GM12801 (cell line): Measurements from ENCODE around the gene ZBTB9.

ENCODE experiments used
- TF ChIP-seq, protein P1 (sequence below): IDR thresholded peaks from one replicate; pipeline ENCODE4 v1.5.1; 2011; ENCODE audit warnings: control low read depth; ENCODE audit not compliant: insufficient read length; ENCODE audit errors: extremely low read depth

The ZBTB9 gene

DNA sequence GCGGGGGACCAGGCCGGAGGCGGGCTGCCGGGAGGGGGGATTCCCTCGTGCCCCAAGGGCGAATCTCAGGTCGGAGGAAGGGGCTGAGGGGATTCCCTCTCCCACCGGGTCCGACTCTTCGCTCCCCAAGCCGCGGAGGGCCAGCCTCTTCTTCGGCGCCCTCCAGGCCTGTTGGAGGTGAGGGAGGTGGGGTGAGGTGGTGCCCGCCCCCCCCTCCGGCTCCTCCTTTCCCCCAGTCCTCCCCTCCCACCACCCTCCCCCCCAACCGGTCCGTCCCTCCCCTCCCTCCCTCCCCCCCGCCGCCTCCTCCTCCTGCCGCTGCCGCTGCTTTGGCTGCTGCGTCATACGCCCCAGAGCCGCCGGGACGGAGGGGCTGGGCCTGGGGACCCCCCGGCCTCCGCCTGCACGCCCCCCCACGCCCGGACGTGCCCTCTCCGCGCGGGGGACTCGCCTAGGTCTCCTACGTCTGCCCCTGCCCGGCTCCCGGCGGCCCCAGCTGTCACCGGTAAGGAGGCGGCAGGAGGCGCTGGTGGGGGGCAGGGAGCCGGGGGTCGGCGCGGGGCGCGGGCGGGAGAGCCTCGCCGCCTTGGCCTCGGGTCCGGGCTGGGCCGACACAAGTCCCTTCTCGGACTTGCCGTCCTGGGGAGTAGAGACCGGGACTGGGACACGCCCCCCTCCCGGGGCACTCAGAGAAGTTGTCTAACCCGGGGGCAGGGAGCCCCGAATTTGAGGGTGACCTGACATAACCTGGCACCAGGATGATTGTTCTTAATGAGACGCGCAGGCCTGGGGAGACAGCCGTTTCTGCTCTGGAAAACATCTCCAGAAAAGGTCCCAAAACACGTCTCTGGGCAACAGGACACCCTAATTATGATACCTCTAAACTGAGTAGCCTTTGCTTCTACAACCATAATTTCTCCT lies 43.4 kb upstream of the ZBTB9 start, which contains the start of gene PHF1:
TSS of gene PHF1 (plus strand) at position 304 of the 921 bp plus-strand sequence. CDS start 1,250 bp downstream, outside the sequence.
- TF ChIP-seq, protein P1, sequence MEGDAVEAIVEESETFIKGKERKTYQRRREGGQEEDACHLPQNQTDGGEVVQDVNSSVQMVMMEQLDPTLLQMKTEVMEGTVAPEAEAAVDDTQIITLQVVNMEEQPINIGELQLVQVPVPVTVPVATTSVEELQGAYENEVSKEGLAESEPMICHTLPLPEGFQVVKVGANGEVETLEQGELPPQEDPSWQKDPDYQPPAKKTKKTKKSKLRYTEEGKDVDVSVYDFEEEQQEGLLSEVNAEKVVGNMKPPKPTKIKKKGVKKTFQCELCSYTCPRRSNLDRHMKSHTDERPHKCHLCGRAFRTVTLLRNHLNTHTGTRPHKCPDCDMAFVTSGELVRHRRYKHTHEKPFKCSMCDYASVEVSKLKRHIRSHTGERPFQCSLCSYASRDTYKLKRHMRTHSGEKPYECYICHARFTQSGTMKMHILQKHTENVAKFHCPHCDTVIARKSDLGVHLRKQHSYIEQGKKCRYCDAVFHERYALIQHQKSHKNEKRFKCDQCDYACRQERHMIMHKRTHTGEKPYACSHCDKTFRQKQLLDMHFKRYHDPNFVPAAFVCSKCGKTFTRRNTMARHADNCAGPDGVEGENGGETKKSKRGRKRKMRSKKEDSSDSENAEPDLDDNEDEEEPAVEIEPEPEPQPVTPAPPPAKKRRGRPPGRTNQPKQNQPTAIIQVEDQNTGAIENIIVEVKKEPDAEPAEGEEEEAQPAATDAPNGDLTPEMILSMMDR, result no peak

DNA sequence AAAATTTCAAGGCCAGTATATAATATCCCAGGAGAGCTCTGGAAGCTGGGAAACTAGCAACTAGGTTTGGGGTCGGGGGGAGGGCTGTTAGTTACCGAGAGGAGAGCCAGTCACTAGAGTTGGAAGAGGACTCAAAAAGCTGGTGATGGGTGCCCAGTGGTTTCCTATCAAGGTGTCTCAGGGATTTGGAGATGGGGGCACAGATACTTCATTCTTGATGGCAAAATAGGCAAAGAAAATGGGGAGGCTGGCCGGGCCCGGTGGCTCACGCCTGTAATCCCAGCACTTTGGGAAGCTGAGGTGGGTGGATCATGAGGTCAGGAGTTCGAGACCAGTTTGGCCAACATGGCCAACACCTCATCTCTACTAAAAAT lies 42.8 kb upstream of the ZBTB9 start:
- TF ChIP-seq, protein P1, result no peak

DNA sequence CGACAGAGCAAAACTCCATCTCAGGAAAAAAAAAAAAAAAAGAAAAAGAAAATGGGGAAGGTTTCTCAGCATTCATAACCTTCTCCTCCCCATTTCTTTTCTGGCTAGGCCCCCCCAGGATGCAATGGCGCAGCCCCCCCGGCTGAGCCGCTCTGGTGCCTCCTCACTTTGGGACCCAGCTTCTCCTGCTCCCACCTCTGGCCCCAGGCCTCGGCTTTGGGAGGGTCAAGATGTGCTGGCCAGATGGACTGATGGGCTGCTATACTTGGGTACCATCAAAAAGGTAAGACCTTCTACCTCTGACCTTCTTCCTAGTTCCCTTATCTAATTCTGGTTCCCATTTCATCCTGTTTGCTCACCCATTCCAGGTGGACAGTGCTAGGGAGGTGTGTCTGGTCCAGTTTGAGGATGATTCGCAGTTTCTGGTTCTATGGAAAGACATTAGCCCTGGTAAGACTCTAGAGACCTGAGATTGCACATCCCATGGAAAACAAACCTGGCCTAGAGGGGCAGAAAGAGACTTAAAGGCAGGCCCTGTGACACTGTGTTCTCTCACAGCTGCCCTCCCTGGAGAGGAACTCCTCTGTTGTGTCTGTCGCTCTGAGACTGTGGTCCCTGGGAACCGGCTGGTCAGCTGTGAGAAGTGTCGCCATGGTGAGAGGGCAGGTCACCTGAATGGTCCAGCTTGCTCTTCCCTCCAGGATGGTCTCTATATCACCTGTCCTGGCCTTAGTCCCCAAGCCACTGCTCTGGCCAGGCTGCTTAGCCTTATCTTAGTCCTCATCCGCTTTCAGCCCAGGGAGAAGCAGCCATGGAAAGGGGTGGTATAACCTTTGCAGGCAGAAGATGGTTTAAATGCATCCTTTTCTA lies 42.0 kb upstream of the ZBTB9 start:
- TF ChIP-seq, protein P1, result no peak

DNA sequence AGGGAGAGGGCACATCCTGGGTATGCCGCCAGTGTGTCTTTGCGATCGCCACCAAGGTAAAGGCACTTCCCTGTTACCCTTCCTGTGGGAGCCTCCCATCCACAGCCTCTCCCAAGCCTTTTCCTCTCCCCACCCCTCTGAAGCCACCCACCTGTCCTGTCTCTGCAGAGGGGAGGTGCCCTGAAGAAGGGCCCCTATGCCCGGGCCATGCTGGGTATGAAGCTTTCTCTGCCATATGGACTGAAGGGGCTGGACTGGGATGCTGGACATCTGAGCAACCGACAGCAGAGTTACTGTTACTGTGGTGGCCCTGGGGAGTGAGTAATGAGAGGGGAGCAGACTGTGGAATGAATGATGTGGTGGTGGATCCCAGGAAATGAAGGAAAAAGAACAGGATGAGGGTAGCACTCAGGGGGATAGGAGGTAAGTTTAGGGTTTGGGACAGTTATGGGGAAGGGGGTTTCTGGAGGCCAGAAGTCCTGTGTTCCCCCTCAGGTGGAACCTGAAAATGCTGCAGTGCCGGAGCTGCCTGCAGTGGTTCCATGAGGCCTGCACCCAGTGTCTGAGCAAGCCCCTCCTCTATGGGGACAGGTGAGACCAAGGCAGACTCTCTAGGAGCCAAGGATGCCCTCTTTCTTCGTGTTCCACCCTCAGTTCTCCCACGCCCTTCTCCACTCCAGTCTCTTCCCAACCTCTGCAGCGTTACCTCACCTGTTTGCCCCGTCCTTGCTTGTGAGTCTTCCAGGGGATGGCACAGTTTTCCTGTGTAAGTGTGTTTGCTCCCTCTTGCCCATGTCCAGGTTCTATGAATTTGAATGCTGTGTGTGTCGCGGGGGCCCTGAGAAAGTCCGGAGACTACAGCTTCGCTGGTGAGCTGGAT lies 40.9 kb upstream of the ZBTB9 start:
- TF ChIP-seq, protein P1, result no peak

DNA sequence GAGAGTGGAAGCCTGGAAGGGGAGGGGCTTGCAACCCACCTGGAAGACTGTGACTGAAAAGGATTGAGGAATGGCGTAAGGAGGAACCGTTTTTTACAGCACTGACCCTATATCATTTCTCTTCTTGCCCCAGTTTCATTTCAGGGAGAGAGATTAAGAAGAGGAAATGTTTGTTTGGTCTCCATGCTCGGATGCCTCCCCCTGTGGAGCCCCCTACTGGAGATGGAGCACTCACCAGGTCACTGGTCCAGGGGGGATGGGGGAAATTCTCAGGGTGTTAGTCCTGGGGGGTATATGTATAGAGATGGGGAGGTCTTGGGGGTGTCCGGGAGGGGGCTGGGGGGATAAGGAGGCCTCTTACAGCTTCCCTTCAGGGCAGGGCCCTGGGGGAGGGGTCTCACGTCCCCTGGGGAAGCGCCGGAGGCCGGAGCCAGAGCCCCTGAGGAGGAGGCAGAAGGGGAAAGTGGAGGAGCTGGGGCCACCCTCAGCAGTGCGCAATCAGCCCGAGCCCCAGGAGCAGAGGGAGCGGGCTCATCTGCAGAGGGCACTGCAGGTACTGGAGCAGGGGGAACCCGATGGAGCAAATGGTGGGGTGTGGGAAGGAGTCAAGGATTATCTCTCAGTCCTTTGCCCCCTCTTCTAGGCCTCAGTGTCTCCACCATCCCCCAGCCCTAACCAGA lies 39.6 kb upstream of the ZBTB9 start:
- TF ChIP-seq, protein P1, result no peak

DNA sequence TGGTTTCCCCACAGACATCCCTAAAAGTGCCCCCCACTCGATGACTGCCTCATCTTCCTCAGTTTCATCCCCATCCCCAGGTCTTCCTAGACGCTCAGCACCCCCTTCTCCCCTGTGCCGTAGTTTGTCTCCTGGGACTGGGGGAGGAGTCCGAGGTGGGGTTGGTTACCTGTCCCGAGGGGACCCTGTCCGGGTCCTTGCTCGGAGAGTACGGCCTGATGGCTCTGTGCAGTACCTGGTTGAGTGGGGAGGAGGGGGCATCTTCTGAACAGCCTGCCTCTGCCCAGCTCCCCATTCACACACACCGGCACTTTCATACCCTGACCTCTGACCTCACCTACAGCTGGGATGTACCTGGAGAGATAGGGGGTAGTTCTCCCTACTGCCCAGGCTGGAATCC lies 38.5 kb upstream of the ZBTB9 start:
- TF ChIP-seq, protein P1, result no peak
